D721Med (cell line): Measurements from ENCODE around the gene DHRS1.

Source experiments
- DNase-seq: peaks from one replicate; pipeline ENCODE4 v3.0.0; 2011; ENCODE audit warnings: low spot score; ENCODE audit not compliant: insufficient read length
- FAIRE-seq: peaks from 2 replicates; lab custom pipeline; 2011; peaks lifted over from hg19 to GRCh38; lab: Jason Lieb, UNC
- TF ChIP-seq, protein P1 (sequence below): IDR thresholded peaks from 2 replicates; pipeline ENCODE4 v1.5.1; 2012; ENCODE audit warnings: mild to moderate bottlenecking, control low read depth; ENCODE audit not compliant: insufficient read depth; ENCODE audit errors: missing control alignments

Gene DHRS1

DNA sequence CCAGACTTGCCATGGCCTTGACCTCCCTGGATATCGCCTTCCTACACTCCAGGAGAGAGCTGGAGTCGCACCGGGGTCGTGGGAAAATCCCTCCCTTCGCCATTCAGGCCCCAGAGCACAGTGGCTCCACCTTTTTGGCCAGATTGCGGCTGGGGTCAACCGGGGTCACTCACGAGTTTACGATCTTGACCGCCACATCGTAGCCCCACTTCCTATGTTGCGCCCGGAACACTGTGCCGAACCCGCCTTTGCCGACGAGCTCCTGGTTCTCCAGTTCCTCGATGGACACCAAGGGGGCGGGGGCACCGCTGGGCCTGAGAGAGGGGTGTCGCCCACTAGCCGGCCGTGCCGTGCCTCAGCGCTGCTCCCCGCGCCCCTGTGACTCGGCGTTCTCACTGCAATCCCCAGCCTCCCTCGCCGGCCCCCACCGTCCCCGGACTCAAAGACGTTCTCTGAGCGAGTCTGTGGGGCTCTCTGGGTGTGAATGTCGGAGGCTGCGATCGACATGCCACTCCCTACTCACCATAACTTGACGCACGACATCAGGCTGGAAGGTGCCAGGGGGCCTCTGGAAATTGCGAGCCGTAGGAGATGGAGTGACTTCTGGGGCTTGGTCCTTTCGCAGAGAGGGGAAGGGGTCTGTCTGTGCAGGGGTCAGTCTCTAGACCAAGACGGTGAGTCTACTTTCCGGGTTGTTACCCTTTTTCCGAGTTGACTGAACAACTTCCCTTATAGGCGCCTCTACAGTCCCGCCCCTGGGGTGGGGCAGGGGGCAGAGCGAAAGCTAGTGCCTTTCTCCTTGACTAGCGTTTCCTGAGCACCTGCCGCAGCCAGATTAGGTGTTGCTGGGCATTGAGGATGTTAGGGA lies 39.9 kb upstream of the DHRS1 start, which contains the start of gene RIPK3:
Gene RIPK3 (minus strand): TSS at position 708 of the 868 bp plus-strand sequence. CDS start 165 bp downstream, at position 543.
- TF ChIP-seq, protein P1, sequence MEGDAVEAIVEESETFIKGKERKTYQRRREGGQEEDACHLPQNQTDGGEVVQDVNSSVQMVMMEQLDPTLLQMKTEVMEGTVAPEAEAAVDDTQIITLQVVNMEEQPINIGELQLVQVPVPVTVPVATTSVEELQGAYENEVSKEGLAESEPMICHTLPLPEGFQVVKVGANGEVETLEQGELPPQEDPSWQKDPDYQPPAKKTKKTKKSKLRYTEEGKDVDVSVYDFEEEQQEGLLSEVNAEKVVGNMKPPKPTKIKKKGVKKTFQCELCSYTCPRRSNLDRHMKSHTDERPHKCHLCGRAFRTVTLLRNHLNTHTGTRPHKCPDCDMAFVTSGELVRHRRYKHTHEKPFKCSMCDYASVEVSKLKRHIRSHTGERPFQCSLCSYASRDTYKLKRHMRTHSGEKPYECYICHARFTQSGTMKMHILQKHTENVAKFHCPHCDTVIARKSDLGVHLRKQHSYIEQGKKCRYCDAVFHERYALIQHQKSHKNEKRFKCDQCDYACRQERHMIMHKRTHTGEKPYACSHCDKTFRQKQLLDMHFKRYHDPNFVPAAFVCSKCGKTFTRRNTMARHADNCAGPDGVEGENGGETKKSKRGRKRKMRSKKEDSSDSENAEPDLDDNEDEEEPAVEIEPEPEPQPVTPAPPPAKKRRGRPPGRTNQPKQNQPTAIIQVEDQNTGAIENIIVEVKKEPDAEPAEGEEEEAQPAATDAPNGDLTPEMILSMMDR: no peak
- FAIRE-seq (no peak), DNase-seq (no peak)

DNA sequence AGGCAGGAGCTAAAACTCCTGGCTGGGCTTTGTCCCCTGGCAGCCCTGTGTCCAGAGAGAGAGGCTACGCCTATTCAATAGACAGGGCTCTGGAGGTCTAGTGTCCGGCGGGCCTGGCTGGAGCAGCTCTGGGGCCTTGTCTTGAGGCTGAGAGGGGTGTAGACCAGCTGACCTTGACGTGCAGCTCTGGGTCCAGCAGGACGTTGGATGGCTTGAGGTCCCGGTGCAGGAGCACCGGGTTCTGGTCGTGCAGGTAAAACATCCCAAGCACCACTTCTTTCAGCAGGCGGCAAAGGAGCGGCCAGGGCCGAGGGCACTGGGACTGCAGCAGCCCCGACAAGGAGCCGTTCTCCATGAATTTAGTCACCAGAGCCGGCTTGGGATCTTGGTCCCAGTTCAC lies 39.3 kb upstream of the DHRS1 start:
- TF ChIP-seq, protein P1: no peak
- DNase-seq: no peak
- FAIRE-seq: no peak

DNA sequence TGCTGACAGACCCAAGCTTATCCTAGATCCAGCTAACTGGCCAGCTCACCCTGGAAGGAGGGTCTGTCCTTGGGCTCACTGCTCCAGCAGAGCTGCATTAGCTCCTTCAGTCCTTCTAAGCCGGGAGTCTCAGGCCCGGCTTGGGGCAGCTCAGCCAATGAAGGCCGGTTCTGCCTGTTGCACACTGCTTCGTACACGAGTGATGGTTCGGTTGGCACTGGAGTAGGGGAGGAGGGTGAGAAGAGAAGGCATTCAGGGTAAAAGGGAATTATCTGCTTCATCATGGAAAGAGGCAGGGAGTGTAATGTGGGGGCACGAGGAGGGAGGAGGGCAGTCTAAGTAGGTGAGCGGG lies 38.2 kb upstream of the DHRS1 start:
- TF ChIP-seq, protein P1: no peak
- FAIRE-seq (no peak), DNase-seq (no peak)

DNA sequence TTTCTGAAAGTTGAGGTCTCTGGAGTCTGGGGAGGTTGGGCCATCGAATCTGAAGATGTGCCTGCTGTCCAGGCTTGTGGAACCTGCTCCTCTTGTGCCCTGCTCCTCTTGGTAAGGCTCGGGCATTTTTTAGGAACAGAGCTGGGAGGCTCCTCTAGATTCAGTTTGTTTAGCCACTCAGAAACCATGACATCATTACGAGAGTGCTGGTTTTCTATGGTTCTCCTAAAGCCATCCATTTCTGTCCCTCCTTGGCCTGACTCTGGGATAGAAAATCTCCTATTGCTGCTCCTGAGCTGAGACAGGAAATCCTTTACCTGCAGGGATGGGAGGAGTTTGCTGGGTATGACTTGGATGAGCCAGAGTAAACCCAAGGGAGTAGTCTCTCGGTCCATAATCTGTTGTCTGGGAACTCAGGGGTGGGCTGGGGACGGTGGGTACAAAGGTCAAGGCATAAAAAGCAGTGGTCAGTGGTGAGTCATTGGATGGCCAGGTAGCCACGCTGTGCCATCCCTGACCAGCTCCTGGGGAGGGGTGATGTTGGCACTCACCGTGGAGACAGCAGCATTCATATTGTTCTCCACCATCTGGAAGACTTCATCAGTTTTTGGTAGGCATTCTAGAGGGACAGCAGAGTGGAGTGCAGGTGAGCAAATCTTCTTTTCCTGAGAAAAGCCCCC lies 37.7 kb upstream of the DHRS1 start:
- DNase-seq (no peak), FAIRE-seq (no peak)
- TF ChIP-seq, protein P1: no peak

DNA sequence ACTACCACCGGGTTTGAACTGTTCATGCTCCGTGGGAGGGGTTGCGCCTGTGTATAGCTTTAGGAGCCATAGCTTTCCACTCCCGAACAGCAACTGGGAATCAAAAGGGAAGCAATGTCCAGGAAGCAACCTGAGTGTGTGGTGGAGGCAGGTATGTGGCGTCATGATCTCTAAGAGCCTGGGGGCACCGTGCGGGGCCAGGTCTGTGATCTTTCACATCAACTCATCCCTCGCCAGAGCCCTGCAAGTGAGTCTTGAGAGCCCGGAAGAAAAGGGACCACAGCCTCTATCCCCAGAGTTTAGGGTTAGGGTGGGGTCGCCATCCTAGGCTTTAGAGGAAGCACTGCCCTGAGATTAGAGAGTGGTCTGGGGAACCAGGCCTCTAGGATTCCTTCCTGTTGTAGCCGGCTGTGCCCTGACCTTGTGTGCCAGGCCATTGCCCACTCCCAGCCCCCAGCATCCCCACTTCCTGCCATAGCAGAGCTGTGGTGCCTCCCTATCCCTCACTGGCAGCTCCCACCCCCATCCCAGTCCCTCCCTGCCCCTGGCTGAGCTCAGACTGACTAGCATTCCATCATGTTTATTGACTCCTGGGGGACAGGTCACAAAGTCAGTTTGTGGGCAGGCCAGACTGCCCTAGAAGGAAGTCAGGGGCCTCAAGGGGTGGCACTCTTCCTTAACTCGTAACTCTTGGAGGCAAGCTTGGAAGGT lies 36.0 kb upstream of the DHRS1 start:
- TF ChIP-seq, protein P1: no peak
- DNase-seq: no peak
- FAIRE-seq: no peak

DNA sequence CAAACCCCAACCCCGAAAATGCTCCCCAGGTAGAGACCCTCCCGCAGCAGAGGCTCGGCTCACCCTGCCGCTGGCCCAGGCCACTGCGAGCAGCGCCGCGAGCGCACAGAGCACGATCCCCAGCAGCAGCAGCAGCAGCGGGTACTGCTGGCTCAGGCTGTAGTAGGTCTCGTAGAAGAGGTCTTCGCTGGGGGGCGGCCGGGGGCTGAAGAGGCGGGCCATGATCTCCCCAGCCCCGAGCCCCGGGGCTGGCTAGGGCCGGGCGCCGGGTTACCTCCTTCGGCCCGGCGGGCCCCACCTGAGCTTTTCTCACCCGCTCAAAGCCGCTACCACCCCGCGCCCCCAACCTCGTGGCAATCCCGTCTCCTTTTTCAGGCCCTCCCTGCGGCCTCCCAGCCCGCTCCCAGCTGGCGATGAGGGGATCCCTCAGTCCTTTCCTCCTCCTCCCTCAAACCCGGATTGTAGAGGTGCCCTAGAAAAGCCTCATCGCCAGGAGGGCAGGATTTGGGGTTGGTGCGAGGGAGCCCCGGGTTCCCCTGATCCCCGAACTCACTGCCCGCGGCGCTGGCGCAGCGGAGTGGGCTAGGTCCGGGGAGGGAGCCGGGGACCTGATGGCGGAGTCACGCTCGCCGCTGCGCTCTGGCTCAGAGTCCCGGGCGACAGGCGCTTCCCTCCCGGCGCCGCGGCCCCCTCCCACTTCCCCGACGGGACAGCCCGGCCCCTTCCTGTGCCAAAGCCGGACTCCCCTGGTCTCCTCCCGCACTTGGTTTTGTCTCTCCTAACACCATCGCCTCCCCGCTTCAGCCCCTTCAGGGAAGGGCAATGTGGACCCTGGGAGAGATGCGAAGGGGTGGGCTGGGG lies 35.1 kb upstream of the DHRS1 start, which contains the start of gene ADCY4:
Gene ADCY4 (minus strand): TSS at position 641 of the 861 bp plus-strand sequence. CDS start 419 bp downstream, at position 222.
- FAIRE-seq (no peak), DNase-seq (no peak)
- TF ChIP-seq, protein P1: no peak
